Panc1 (cell line): ENCODE data around the gene MGMT.

Experiments
- CTCF ChIP-seq: fragments of 450-650 bp; IDR thresholded peaks from 2 replicates; pipeline ENCODE4 v1.5.1; 2017; ENCODE audit warnings: mild to moderate bottlenecking
- POLR2AphosphoS5 ChIP-seq: IDR thresholded peaks from 2 replicates; pipeline ENCODE4 v1.6.1; 2012; ENCODE audit warnings: mild to moderate bottlenecking, low read depth, low read length, moderate library complexity
- SIN3A ChIP-seq: IDR thresholded peaks from 2 replicates; pipeline ENCODE4 v1.6.1; 2012; ENCODE audit warnings: low read depth, mild to moderate bottlenecking, low read length, moderate library complexity, borderline replicate concordance; ENCODE audit not compliant: insufficient read depth
- TF ChIP-seq, protein P1 (sequence below), 2 experiments: IDR thresholded peaks; 2 replicates each; pipeline ENCODE4 v1.6.1; 2011 to 2012; ENCODE audit warnings: low read depth in 2 of 2, control low read depth in 1 of 2, low read length in 1 of 2, mild to moderate bottlenecking in 1 of 2, moderate library complexity in 1 of 2; ENCODE audit not compliant: insufficient read depth in 1 of 2

DNA sequence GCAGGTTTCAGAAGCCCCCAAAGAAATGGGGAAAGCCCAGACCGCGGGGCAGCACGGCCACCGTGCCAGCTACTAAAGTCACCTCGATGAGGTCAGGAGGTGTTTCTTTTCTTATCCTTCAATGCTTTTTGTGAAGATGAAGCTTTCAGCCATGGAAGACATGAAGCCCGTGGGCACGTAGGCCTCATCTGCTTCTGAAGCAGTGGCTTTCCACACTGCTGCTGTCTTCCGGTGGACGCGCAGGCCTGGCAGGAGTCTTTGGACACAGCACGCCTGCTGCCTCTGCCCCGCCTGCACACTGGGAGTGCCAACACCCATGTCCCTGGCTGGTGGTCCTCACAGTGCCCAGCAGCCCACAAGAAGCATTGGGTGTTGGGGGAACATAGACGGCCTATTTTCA, 311.5 kb downstream of the MGMT start:
- no peak for TF ChIP-seq CTCF
- TF ChIP-seq SIN3A, result no peak
- TF ChIP-seq, protein P1, sequence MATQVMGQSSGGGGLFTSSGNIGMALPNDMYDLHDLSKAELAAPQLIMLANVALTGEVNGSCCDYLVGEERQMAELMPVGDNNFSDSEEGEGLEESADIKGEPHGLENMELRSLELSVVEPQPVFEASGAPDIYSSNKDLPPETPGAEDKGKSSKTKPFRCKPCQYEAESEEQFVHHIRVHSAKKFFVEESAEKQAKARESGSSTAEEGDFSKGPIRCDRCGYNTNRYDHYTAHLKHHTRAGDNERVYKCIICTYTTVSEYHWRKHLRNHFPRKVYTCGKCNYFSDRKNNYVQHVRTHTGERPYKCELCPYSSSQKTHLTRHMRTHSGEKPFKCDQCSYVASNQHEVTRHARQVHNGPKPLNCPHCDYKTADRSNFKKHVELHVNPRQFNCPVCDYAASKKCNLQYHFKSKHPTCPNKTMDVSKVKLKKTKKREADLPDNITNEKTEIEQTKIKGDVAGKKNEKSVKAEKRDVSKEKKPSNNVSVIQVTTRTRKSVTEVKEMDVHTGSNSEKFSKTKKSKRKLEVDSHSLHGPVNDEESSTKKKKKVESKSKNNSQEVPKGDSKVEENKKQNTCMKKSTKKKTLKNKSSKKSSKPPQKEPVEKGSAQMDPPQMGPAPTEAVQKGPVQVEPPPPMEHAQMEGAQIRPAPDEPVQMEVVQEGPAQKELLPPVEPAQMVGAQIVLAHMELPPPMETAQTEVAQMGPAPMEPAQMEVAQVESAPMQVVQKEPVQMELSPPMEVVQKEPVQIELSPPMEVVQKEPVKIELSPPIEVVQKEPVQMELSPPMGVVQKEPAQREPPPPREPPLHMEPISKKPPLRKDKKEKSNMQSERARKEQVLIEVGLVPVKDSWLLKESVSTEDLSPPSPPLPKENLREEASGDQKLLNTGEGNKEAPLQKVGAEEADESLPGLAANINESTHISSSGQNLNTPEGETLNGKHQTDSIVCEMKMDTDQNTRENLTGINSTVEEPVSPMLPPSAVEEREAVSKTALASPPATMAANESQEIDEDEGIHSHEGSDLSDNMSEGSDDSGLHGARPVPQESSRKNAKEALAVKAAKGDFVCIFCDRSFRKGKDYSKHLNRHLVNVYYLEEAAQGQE (IDR thresholded peaks at IDR 0.05; ENCODE audit: insufficient read depth in 1 of 2, low read depth in 2 of 2, low read length in 1 of 2), result no peak
- no peak for TF ChIP-seq POLR2AphosphoS5
